ENCODE data around the gene NXPH1. TPM values are rescaled to one million over a fixed set of nuclear protein-coding genes. Genes with fewer than 3 reads are reported as not detected.

The NXPH1 gene
- total and polyA plus RNA-seq, 9 of the 15 experiments (the other 6 are each of a cell fraction or from before 2014, with no cell fraction given): 0.16 TPM; not detected in 8

- H3K9me1 ChIP-seq (ENCODE audit: control insufficient read depth, insufficient read depth, low read length): no peaks in the 10 kb centered on the region
- WGBS (ENCODE audit: insufficient coverage, low coverage, missing lambda C conversion rate): 0% methylated on average over 5 of the region's 5 CpGs
- BruUV-seq (replicated peaks): no TSS peak
Measured at GRCh38 chr7:8581842-8582241, 148.4 kb downstream of the NXPH1 start.

More at GRCh38 chr7:8581842-8582241, 148.4 kb downstream of the NXPH1 start:
- H3K9ac ChIP-seq (ENCODE audit: insufficient read depth in 1 of 2, low read depth in 2 of 2, low read length in 2 of 2): no peak overlapping the region
- H3K4me2 ChIP-seq (ENCODE audit: insufficient read depth, low read length): no peak overlapping the region
- in situ Hi-C loops (cut with MboI) (no loop called here), intact Hi-C loops (cut with micrococcal nuclease) (no loop called here)
- no peak overlapping the region for H2AFZ ChIP-seq (ENCODE audit: low read depth, low read length)
- H3K27ac ChIP-seq (ENCODE audit: extremely low read depth, low read depth, low read length): no peak overlapping the region
- no peaks in the 10 kb centered on the region for H4K20me1 ChIP-seq (replicated peaks; ENCODE audit: control insufficient read depth, insufficient read depth, low read length)
- H3K36me3 ChIP-seq (ENCODE audit: control insufficient read depth, insufficient read depth, low read length): no peaks in the 10 kb centered on the region
- H3K79me2 ChIP-seq (ENCODE audit: control insufficient read depth, insufficient read depth, low read length): no peaks in the 10 kb centered on the region
- no peaks in the 10 kb centered on the region for H3K4me1 ChIP-seq (replicated peaks in 1 of 2; ENCODE audit: control insufficient read depth in 2 of 2, insufficient read depth in 2 of 2, low read length in 2 of 2)
- no peaks in the 10 kb centered on the region for H3K9me3 ChIP-seq (replicated peaks; ENCODE audit: control insufficient read depth, insufficient read depth, low read depth, low read length)
- CTCF ChIA-PET (ENCODE audit: low intra/inter-chr PET ratio): no interaction called here
- no peak for FAIRE-seq
- POLR2A ChIA-PET: no interaction called here
- no peaks in the 10 kb centered on the region for H3K27me3 ChIP-seq (ENCODE audit: control insufficient read depth in 2 of 2, insufficient read depth in 2 of 2, low read length in 2 of 2)
- no peak for ATAC-seq
- no peak overlapping the region for H3K4me3 ChIP-seq
- TF ChIP-seq ZNF398 (CRISPR knock-in tag; IDR thresholded peaks at IDR 0.05): no peak
- no peak for TF ChIP-seq ZNF431 (CRISPR knock-in tag; IDR thresholded peaks at IDR 0.05)
- TF ChIP-seq LARP7 (IDR thresholded peaks at IDR 0.05): no peak
- TF ChIP-seq ZNF134 (CRISPR knock-in tag; conservative IDR thresholded peaks at IDR 0.05): no peak
- TF ChIP-seq RNF2 (IDR thresholded peaks at IDR 0.05): no peak
- no peak for TF ChIP-seq THRAP3 (IDR thresholded peaks at IDR 0.05; ENCODE audit: borderline replicate concordance)
- TF ChIP-seq ATF1 (CRISPR knock-in tag; IDR thresholded peaks at IDR 0.05): no peak
- no peak for TF ChIP-seq ATF1 (tag; IDR thresholded peaks at IDR 0.05)
- TF ChIP-seq TAL1 (IDR thresholded peaks at IDR 0.05): no peak
- DNase-seq (ENCODE audit: extremely low read depth in 1 of 4, low spot score in 3 of 4): no peak
